ACHN (cell line): ENCODE data around the gene SCN9A.
"Not testable (repeated sequence)": the region's sequence is repeated elsewhere in the genome, so short reads cannot be mapped to it uniquely, and the experiment has no call there.

Experiments
- DNase-seq: peaks from one replicate; pipeline ENCODE4 v3.0.0-alpha.2; 2015
- in situ Hi-C: cut with HindIII; loops from 2 replicates; pipeline ENCODE4 v1.10.0; 2017; ENCODE audit warnings: low sequenced_read_pairs, low pct_ligation_motif_present, low pct_unique_long_range_greater_than_20kb

Gene SCN9A

DNA sequence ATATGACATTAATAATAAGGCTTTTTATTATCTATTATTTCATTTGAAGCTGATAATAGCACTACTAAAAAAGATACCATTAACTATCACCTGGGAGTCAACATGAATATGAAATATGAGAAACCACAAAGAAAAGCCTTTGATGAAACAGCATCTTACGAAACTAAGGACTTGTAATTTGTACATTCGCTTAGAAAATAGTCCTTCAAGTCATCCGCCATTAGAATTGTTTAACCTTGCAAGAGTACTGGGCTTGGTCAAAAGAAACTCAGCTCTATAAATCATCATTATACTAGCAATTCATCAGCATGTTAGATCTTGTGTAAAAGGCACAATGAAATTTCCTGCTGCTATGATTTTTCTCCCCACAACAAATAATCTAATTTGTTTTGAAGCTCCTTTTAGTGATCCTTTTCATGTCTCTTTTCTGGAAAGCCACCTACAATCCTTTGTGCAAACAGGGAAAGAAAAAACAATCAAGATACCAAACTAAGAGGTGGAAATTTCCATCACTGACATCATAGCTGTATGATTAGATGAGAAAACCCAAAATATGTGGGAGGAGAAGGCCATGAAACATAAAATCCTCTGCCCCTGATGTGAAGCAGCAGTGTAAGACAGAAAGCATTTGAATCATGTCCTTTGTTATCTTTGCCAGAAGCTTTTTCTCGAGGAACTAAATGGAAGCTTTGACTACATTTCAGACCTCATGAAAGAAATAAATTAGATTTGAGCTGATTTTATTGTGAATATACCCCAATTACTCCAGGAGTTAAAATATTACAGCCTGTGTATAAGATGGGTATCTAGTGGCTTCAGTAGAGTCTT lies 31.2 kb downstream of the SCN9A start:
- DNase-seq = no peak
- in situ Hi-C loops = no loop called here

DNA sequence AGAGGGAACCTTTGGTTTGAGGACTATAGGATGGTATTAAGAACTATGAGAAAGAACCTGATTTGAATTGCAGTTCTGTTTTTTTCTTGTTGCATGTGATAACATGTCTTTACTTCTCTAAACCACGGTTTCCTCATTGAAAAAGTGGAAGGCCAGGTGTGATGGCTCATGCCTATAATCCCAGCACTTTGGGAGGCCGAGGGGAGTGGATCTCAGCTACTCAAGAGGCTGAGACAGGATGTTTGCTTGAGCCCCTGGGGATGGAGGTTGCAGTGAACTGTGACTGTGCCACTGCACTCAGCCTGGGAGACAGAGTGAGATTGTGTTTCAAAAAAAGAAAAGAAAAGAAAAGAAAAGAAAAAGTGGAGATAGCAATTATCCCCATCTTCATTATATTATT lies 32.3 kb downstream of the SCN9A start:
- in situ Hi-C loops = no loop called here
- DNase-seq = peak; percentile 31

- in situ Hi-C loops = no loop called here
- no peak for DNase-seq
Measured at GRCh38 chr2:166341426-166341825, 34.3 kb downstream of the SCN9A start.

DNA sequence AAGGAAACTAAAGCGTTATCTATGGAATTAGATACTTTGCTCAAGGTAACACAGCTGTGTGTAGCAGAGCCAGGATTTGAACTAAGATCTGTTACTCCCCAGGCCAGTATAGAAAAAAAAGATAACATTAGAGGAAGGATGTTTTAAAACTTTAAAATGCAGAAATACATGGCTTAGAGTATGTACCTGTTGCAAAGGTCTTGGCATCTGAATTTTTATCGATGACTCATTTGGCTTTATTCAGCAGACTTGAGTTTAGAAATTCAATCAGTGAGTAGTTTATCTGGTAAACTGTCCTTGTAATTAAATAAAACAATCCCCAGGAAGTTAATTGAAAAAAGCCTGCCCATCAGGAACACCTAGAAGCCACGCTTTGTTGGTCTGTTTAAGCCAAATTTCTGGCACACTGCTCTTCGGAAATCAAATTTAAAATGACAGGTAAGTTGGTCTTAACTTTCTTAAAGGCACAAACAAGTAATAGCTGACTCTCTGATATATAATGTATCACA lies 36.9 kb downstream of the SCN9A start:
- no peak for DNase-seq
- in situ Hi-C loops = no loop called here

- DNase-seq = no peak
- in situ Hi-C loops = no loop called here
Measured at GRCh38 chr2:166337932-166338331, 37.8 kb downstream of the SCN9A start.

DNA sequence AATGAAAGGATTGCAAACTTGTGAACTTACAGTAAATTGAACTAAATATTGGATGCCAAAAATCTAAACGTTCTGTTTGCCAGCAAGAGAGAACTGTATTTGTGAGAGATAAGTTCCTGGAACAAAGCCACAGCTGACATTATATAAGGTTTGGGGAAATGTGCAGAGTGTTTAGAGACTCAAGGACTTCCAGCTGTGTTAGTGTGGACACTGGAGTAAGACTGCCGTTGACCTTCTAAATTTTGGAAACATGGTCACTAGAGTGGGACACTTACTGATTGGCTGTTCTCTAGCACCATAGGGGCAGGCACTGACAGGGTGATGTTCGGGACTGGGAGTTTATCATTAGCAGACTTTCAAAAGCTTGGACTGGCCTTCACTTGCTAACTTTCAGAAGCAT lies 40.5 kb downstream of the SCN9A start:
- in situ Hi-C loops = no loop called here
- no peak for DNase-seq

- no peak for DNase-seq
- in situ Hi-C loops = no loop called here
Measured at GRCh38 chr2:166334805-166335204, 40.9 kb downstream of the SCN9A start.

GRCh38 chr2:166333801-166334200 lies 41.9 kb downstream of the SCN9A start:
- no peak for DNase-seq
- in situ Hi-C loops = no loop called here

DNA sequence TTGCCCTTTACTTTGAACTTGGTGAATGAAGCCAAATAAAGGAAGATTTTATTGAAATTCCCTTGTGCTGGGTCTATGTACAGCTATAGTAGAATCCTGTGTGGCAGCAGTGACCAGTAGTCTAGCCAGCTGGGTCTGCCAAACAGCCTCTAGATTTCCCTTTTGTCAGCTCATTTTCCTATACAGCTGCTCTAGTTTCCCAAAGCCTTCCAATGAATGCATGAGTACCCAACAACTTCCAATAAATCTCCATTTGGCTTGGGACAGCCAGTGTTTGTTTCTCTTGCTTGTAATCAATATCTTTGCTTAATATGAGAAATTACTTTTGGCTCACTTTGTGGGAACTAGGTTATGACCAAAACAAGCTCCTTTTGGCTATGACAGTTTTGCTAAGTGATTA lies 43.6 kb downstream of the SCN9A start:
- DNase-seq = no peak

GRCh38 chr2:166331468-166331867 lies 44.3 kb downstream of the SCN9A start:
- DNase-seq = no peak
- in situ Hi-C loops = no loop called here

More for the DNA sequence above, 43.6 kb downstream of the SCN9A start:
- in situ Hi-C loops = no loop called here

DNA sequence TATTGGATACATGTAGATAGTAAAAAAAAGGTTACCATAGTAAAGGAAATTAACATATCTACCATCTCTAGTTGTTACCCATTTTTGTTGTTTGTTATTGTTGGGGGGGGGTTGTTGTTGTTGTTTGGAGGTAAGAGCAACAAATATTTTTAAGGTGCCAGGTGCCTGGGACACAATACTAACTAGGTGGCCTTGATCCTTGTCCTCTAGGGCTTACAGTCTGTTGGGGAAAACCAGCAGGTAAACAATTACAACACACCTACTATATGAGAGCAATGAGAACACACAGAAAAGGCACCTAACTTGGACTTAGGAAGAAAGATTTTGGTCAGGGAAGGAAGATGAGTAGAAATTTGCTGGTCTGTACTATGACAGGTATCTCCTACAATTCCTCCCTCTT lies 46.3 kb downstream of the SCN9A start:
- in situ Hi-C loops = no loop called here
- DNase-seq = no peak

DNA sequence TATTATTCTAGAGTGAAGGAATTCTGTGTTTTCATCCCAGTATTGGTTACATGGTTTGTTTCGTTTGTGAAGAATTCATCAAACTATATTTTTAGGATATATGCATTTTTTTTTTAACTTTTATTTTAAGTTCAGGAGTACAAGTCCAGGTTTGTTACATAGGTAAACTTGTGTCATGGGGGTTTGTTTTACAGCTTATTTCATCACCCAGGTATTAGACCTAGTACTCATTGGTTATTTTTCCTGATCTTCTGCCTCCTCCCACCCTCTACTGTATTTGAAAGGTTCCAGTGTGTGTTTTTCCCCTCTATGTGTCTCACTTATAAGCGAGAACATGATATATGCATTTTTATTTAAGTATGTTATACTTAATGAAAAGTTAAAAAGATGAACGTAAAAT lies 47.6 kb downstream of the SCN9A start:
- in situ Hi-C loops = no loop called here
- DNase-seq = no peak

GRCh38 chr2:166321076-166321475 lies 54.7 kb downstream of the SCN9A start:
- no peak for DNase-seq
- in situ Hi-C loops = no loop called here

DNA sequence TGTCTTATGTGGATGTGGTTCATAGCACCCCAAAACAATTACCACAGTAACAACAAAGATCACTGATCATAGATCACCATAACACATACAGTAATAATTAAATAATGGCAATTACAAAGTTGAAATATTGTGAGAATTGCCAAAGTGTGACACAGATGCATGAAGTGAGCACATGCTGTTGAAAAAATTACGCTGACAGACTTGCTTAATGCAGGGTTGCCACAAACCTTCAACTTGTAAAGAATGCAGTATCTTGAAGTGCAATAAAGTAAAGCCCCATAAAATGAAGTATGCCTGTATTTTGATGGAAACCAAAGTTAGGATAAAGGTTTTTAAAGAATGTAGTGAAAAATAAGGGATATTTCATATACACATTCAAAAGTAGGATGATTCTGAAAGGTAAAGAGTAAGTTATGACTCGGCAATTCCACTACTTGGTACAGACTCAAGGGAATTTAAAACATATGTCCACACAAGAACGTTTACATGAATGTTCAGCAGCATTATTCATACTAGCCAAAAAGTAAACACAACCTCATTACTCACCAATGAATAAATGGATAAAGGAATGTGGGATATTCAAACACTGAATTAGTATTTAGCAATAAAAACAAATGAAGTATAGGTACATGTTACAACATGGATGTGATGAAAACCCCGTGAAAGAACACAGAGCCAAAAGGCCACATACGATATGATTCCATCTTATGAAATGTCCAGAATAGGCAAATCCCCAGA lies 61.6 kb downstream of the SCN9A start:
- no peak for DNase-seq
- in situ Hi-C loops = no loop called here

- DNase-seq, in situ Hi-C loops: not testable (repeated sequence)
Measured at GRCh38 chr2:166312863-166313262, 62.9 kb downstream of the SCN9A start.

DNA sequence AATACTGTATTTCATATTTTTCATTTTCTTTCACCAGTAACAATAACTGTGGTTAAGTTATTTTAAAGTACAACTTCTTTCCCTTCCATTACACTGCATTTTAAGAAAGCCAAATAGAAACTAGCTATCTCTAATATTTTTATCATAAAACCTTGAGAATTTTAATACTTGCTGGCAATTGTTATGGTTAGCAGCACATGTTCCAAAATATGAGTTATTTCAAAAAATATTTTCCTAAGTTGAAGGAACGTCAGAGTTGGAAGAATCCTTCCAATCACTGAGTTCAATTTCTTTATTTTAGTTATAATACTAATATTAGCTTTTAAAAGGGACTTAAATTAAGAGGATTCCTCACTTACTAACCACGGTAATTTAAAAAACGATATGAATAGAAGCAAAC lies 68.4 kb downstream of the SCN9A start:
- in situ Hi-C loops = no loop called here
- DNase-seq = no peak

DNA sequence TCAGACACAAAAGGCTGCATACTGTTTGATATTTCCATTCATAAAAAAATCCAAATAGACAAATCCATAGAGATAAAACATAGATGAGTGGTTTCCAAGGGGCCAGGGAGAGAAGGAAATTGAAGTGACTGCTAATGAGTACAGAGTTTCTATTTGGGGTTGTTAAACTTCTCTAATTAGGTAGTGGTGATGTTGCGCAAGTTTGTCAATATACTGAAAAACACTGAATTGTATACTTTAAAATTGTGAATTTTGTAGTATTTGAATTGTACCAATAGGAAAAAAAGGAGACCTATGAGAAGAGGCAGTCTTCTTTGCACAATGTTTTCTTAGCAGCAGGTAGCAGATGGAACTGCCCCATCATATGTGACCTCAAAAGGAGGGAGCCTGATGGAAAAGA lies 71.1 kb downstream of the SCN9A start:
- no peak for DNase-seq
- in situ Hi-C loops = no loop called here

- no peak for DNase-seq
- in situ Hi-C loops = no loop called here
Measured at GRCh38 chr2:166302036-166302435, 73.7 kb downstream of the SCN9A start.

- DNase-seq = no peak
- in situ Hi-C loops = no loop called here
Measured at GRCh38 chr2:166297951-166298350, 77.8 kb downstream of the SCN9A start.

DNA sequence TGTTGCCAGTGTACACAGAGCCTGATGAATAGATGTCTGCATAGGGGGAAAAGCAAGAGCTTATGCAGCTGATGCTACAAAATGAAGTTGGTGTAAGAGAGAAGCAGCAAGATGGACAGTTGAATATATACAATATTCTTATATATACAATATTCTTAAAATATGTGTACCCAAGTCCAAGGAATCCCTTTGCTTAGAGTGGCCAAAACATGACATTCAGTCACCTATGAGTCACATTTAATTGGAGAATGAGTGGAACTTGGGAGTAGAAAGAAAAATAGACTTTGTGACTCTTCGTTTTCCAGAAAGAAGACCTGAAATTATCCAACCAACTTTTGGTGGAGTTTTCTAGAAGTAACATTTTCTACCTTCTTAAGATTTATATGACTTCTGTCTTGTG lies 81.8 kb downstream of the SCN9A start:
- DNase-seq = no peak
- in situ Hi-C loops = no loop called here
